Measurements from ENCODE around the gene TEX51.

DNA sequence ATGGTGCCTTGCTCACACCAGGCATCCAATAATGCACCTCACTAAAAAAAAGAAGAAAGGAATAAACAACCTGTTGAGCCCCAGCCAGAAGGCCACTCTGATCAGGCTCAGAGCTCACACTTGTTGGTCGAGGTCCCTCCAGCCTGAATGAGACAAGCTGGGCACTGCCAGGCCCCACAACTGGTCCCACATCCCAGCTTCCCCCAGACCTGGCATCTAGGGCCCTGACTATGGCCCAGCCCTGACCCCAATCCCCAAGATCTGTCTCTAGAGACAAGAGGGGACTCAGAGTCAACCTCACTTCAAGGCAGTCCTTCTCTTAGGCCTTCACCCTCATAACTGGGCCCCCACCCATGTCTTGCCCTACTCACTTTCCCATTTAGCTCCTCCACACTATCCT, 22.4 kb downstream of the TEX51 start:
- TF ChIP-seq RAD21 (IDR thresholded peaks at IDR 0.05; ENCODE audit: low read depth), result no peak
- no peak for TF ChIP-seq REST (IDR thresholded peaks at IDR 0.05; ENCODE audit: low read depth)
- no peak for TF ChIP-seq EP300 (IDR thresholded peaks at IDR 0.05; ENCODE audit: borderline replicate concordance)
- TF ChIP-seq NFIC (IDR thresholded peaks at IDR 0.05), result no peak
